HepG2 (cell line): ENCODE results near the gene DUSP16. TPM values are rescaled to one million over a fixed set of nuclear protein-coding genes. Genes with fewer than 3 reads are reported as not detected.
A peak's percentile ranks its signal among the peaks of the same experiment; 100 is the strongest.

Source experiments
- CHD4 ChIP-seq: fragments of 200-600 bp; sonication (generic); IDR thresholded peaks from 2 replicates; pipeline ENCODE4 v1.7.0; 2017; ENCODE audit warnings: mild to moderate bottlenecking, low read length, borderline replicate concordance
- EHMT2 ChIP-seq: fragments of 200-600 bp; sonication (generic); IDR thresholded peaks from 2 replicates; pipeline ENCODE4 v1.7.0; 2017; ENCODE audit warnings: antibody characterized with exemption, low read depth, low read length, borderline replicate concordance
- FOXM1 ChIP-seq: sonication (generic); formaldehyde crosslinking; IDR thresholded peaks from 2 replicates; pipeline ENCODE4 v1.5.0; 2020; ENCODE audit warnings: missing genetic modification reagents
- KDM2A ChIP-seq: sonication (generic); formaldehyde crosslinking; IDR thresholded peaks from 2 replicates; pipeline ENCODE4 v1.4.0; 2020; ENCODE audit warnings: low read depth, missing genetic modification reagents, borderline replicate concordance
- MYC ChIP-seq: sonication (generic); formaldehyde crosslinking; IDR thresholded peaks from 2 replicates; pipeline ENCODE4 v1.9.0; 2021; ENCODE audit warnings: missing genetic modification reagents, borderline replicate concordance
- PCBP1 ChIP-seq: fragments of 200-400 bp; formaldehyde crosslinking; IDR thresholded peaks from 2 replicates; pipeline ENCODE4 v1.6.1; 2017; ENCODE audit warnings: mild to moderate bottlenecking, low read depth, low read length, borderline replicate concordance
- PPARG ChIP-seq: conservative IDR thresholded peaks from 2 replicates; pipeline ENCODE4 v1.6.1; 2016; ENCODE audit warnings: missing biosample characterization, missing genetic modification reagents
- SKI ChIP-seq: fragments of 450-650 bp; IDR thresholded peaks from one replicate; pipeline ENCODE4 v1.6.1; 2018; ENCODE audit warnings: mild to moderate bottlenecking; ENCODE audit not compliant: partially characterized antibody
- ZNF256 ChIP-seq: sonication (generic); formaldehyde crosslinking; conservative IDR thresholded peaks from 2 replicates; pipeline ENCODE4 v1.4.0; 2020; ENCODE audit warnings: missing genetic modification reagents
- ZNF451 ChIP-seq: sonication (generic); formaldehyde crosslinking; IDR thresholded peaks from 2 replicates; pipeline ENCODE4 v1.5.0; 2020; ENCODE audit warnings: mild to moderate bottlenecking, missing genetic modification reagents
- ZNF562 ChIP-seq: sonication (generic); formaldehyde crosslinking; IDR thresholded peaks from 2 replicates; pipeline ENCODE4 v1.8.0; 2022; ENCODE audit warnings: missing genetic modification reagents, borderline replicate concordance
- polyA plus RNA-seq, 8 experiments: library from polyadenylated mRNA; depleted of rRNA in 3 of 8; stranded (reverse) in 7 of 8; unstranded in 1 of 8; fragments of >200 nt; fragmentation: Illumina TruSeq in 4 of 8; extraction: Trizol in 4 of 8; gene quantifications; 2 replicates each; pipeline versions ENCODE4 v1.2.1 to v1.2.3, GENCODE V29; 2011 to 2016; ENCODE audit warnings: low read depth in 4 of 8, missing spikeins in 1 of 8, mixed read lengths in 1 of 8; ENCODE audit not compliant: insufficient read depth in 1 of 8
- total RNA-seq, 5 experiments: library from RNA; depleted of rRNA; stranded (reverse); fragments of >200 nt; fragmentation: Illumina TruSeq; extraction: Trizol; gene quantifications; 2 replicates each; pipeline ENCODE4 v1.2.3, GENCODE V29; 2016; ENCODE audit warnings: low read depth in 1 of 5
- TF ChIP-seq, protein P1 (sequence below): sonication (generic); formaldehyde crosslinking; IDR thresholded peaks from 2 replicates; pipeline ENCODE4 v1.5.0; 2020; ENCODE audit warnings: missing genetic modification reagents
- TF ChIP-seq, protein P2 (sequence below): sonication (generic); formaldehyde crosslinking; conservative IDR thresholded peaks from 2 replicates; pipeline ENCODE4 v1.8.1; 2023; ENCODE audit warnings: missing genetic modification reagents
- TF ChIP-seq, protein P3 (sequence below): sonication (generic); formaldehyde crosslinking; IDR thresholded peaks from 2 replicates; pipeline ENCODE4 v1.4.0; 2020; ENCODE audit warnings: missing genetic modification reagents; ENCODE audit errors: not compliant biosample characterization
- TF ChIP-seq, protein P4 (sequence below): IDR thresholded peaks from 2 replicates; pipeline ENCODE4 v1.6.1; 2016; ENCODE audit warnings: missing compliant biosample characterization, missing genetic modification reagents, borderline replicate concordance
- TF ChIP-seq, protein P5 (sequence below): sonication (generic); formaldehyde crosslinking; IDR thresholded peaks from 2 replicates; pipeline ENCODE4 v1.4.0; 2020; ENCODE audit warnings: missing genetic modification reagents, borderline replicate concordance

The DUSP16 gene
- total and polyA plus RNA-seq, 2 of the 13 experiments (the other 11 are each of a cell fraction or from before 2014, with no cell fraction given) = 45.7 to 46.6 TPM

DNA sequence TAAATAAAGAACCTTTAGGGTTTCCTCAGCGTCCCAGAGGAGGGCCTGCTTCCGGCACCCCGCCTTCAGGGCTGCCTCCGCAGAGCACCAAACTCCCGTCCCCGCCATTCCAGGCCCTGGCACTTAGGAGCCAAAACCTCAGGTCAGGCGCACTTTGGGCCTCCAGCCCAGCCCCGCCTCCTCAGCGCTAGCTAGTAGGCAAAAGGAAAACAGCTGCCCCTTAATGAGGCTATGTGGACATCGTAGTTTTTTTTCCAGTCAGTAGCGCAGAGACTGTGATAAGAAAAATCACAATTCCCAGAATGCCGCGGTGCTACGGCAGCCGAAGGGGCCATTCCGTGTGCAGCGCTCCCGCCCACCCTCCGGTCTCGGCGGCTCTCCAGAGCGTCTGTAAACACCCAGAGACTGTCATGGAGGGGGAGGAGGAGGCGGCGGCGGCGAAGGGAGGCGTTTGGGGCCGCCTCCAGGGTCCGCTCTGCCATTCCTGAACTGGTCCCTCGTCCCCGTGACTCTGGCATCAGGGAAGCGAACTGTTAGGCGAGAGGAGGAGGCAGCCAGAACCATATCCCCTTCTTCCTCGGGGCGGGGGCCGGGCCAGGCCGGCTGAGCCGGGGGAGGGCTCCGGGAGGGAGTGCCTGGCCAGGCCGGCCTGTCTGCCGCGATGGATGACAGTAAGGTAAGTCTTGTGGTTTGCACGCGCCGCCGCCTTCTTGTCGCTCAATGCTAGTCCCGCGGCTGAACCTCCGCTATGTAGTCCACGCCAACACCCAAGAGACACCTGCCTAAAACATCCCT, 49.0 kb upstream of the DUSP16 start, which contains the start of gene CREBL2 (continued):
- TF ChIP-seq, protein P1, sequence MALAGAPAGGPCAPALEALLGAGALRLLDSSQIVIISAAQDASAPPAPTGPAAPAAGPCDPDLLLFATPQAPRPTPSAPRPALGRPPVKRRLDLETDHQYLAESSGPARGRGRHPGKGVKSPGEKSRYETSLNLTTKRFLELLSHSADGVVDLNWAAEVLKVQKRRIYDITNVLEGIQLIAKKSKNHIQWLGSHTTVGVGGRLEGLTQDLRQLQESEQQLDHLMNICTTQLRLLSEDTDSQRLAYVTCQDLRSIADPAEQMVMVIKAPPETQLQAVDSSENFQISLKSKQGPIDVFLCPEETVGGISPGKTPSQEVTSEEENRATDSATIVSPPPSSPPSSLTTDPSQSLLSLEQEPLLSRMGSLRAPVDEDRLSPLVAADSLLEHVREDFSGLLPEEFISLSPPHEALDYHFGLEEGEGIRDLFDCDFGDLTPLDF (CRISPR knock-in tag) = peak; percentile 48; the same call in 1 of the 2 replicates
- TF ChIP-seq MYC (CRISPR knock-in tag) (peak; percentile 82), ZNF562 (no peak), ZNF256 (CRISPR knock-in tag) (no peak; the same call in 1 of the 2 replicates), FOXM1 (no peak), PPARG (peak; percentile 78), PCBP1 (0 out of 2 replicates have a peak, but pooled peaks have one; percentile 78), ZNF451 (0 out of 2 replicates have a peak, but pooled peaks have one; percentile 70), SKI (peak; percentile 93), KDM2A (peak; percentile 93), CHD4 (no peak), EHMT2 (no peak; the same call in 1 of the 2 replicates)
- TF ChIP-seq, protein P2, sequence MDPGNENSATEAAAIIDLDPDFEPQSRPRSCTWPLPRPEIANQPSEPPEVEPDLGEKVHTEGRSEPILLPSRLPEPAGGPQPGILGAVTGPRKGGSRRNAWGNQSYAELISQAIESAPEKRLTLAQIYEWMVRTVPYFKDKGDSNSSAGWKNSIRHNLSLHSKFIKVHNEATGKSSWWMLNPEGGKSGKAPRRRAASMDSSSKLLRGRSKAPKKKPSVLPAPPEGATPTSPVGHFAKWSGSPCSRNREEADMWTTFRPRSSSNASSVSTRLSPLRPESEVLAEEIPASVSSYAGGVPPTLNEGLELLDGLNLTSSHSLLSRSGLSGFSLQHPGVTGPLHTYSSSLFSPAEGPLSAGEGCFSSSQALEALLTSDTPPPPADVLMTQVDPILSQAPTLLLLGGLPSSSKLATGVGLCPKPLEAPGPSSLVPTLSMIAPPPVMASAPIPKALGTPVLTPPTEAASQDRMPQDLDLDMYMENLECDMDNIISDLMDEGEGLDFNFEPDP = 0 out of 2 replicates have a peak, but pooled peaks have one; percentile 41
- TF ChIP-seq, protein P3, sequence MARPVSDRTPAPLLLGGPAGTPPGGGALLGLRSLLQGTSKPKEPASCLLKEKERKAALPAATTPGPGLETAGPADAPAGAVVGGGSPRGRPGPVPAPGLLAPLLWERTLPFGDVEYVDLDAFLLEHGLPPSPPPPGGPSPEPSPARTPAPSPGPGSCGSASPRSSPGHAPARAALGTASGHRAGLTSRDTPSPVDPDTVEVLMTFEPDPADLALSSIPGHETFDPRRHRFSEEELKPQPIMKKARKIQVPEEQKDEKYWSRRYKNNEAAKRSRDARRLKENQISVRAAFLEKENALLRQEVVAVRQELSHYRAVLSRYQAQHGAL (CRISPR knock-in tag) = no peak
- TF ChIP-seq, protein P4, sequence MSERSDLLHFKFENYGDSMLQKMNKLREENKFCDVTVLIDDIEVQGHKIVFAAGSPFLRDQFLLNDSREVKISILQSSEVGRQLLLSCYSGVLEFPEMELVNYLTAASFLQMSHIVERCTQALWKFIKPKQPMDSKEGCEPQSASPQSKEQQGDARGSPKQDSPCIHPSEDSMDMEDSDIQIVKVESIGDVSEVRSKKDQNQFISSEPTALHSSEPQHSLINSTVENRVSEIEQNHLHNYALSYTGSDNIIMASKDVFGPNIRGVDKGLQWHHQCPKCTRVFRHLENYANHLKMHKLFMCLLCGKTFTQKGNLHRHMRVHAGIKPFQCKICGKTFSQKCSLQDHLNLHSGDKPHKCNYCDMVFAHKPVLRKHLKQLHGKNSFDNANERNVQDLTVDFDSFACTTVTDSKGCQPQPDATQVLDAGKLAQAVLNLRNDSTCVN (CRISPR knock-in tag) = peak; percentile 92
- TF ChIP-seq, protein P5, sequence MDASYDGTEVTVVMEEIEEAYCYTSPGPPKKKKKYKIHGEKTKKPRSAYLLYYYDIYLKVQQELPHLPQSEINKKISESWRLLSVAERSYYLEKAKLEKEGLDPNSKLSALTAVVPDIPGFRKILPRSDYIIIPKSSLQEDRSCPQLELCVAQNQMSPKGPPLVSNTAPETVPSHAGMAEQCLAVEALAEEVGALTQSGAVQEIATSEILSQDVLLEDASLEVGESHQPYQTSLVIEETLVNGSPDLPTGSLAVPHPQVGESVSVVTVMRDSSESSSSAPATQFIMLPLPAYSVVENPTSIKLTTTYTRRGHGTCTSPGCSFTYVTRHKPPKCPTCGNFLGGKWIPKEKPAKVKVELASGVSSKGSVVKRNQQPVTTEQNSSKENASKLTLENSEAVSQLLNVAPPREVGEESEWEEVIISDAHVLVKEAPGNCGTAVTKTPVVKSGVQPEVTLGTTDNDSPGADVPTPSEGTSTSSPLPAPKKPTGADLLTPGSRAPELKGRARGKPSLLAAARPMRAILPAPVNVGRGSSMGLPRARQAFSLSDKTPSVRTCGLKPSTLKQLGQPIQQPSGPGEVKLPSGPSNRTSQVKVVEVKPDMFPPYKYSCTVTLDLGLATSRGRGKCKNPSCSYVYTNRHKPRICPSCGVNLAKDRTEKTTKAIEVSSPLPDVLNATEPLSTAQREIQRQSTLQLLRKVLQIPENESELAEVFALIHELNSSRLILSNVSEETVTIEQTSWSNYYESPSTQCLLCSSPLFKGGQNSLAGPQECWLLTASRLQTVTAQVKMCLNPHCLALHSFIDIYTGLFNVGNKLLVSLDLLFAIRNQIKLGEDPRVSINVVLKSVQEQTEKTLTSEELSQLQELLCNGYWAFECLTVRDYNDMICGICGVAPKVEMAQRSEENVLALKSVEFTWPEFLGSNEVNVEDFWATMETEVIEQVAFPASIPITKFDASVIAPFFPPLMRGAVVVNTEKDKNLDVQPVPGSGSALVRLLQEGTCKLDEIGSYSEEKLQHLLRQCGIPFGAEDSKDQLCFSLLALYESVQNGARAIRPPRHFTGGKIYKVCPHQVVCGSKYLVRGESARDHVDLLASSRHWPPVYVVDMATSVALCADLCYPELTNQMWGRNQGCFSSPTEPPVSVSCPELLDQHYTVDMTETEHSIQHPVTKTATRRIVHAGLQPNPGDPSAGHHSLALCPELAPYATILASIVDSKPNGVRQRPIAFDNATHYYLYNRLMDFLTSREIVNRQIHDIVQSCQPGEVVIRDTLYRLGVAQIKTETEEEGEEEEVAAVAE (CRISPR knock-in tag) = peak; percentile 67; the same call in 1 of the 2 replicates
